HG03095 (cell line): ENCODE results near the gene TMPRSS3.

Experiments
- ATAC-seq: cut with Tn5 transposase; IDR thresholded peaks from one replicate; pipeline ENCODE4 v1.9.1; 2021; ENCODE audit warnings: moderate library complexity; ENCODE audit not compliant: unreplicated experiment

Gene TMPRSS3

GRCh38 chr21:42338729-42339715, 56.8 kb downstream of the TMPRSS3 start:
- no peak for ATAC-seq

GRCh38 chr21:42337830-42338728, 57.8 kb downstream of the TMPRSS3 start:
- no peak for ATAC-seq

GRCh38 chr21:42337276-42337675, 58.6 kb downstream of the TMPRSS3 start:
- no peak for ATAC-seq

- no peak for ATAC-seq
These were observed 59.8 kb downstream of the TMPRSS3 start for GRCh38 chr21:42336054-42336453.

- ATAC-seq: no peak
These were observed 63.1 kb downstream of the TMPRSS3 start for GRCh38 chr21:42332557-42333317.

- no peak for ATAC-seq
These were observed 64.2 kb downstream of the TMPRSS3 start for GRCh38 chr21:42331660-42332059.

- ATAC-seq: no peak
These were observed 65.2 kb downstream of the TMPRSS3 start for GRCh38 chr21:42330380-42331371.

- no peak for ATAC-seq
These were observed 71.0 kb downstream of the TMPRSS3 start for GRCh38 chr21:42324896-42325295.
